HT1080 (cell line): ENCODE data around the gene APPL2. TPM values are rescaled to one million over a fixed set of nuclear protein-coding genes. Genes with fewer than 3 reads are reported as not detected.

ENCODE experiments used
- DNase-seq: peaks from one replicate; pipeline ENCODE4 v3.0.0-alpha.2; 2015; ENCODE audit warnings: low read depth
- polyA plus RNA-seq, 2 experiments: library from polyadenylated mRNA; depleted of rRNA; stranded (reverse); fragments of >200 nt; gene quantifications; 2 replicates each; pipeline ENCODE4 v1.2.3, GENCODE V29; 2015
- total RNA-seq: library from RNA; depleted of rRNA; stranded (reverse); fragments of >200 nt; shearing (Covaris generic); gene quantifications from 2 replicates; pipeline ENCODE4 v1.2.3, GENCODE V29; 2014; rRNA removed

The APPL2 gene, protein sequence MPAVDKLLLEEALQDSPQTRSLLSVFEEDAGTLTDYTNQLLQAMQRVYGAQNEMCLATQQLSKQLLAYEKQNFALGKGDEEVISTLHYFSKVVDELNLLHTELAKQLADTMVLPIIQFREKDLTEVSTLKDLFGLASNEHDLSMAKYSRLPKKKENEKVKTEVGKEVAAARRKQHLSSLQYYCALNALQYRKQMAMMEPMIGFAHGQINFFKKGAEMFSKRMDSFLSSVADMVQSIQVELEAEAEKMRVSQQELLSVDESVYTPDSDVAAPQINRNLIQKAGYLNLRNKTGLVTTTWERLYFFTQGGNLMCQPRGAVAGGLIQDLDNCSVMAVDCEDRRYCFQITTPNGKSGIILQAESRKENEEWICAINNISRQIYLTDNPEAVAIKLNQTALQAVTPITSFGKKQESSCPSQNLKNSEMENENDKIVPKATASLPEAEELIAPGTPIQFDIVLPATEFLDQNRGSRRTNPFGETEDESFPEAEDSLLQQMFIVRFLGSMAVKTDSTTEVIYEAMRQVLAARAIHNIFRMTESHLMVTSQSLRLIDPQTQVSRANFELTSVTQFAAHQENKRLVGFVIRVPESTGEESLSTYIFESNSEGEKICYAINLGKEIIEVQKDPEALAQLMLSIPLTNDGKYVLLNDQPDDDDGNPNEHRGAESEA
- 17.5 and 27.0 TPM in 2 replicates for total RNA-seq
- 32.0 and 38.8 TPM in 2 replicates for polyA plus RNA-seq (2015; cell fraction: cytosol; rRNA removed)
- polyA plus RNA-seq (2015; cell fraction: nucleus; rRNA removed): 66.4 and 74.0 TPM in 2 replicates

- DNase-seq: peak; percentile 84
Measured at GRCh38 chr12:105235732-105236476, at the start of gene APPL2. APPL2 (minus strand) TSS chr12:105236174; CDS start chr12:105236012, 162 bp downstream.

DNA sequence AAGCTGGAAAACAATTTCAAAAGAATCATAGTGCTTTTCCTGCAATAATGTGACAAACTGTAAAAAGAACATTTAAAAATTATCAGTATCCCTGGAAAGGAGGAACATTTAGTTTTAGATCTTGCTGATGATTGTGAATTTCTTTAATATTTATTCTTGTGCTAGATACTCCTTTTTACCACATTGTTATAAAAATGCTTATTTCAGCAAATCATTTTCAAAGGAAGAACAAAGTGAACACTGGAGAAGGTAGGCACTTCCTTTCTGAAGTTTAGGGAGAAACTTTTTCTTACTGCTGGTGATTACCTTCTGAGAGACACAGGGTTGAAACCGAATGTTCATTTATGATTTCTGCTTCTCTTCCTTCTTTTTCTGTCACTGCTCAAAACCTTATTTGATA lies 49.4 kb upstream of the APPL2 start:
- no peak for DNase-seq

DNA sequence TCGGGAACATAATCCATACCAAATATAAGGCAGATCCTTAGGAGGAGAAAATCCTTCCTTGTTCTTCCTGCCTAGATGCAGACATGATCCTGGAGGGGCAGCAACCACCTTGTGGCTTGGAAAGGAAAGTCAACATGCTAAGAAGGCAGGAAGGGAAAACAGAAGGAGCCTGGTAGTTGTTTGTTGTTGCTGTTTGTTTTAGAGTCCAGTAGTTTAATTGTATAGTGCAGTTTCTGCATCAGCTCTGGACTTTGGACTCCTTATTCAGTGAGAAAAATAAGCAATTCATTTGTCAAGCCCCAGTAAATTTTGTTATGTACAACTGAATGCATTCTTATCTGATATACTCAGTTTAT lies 45.7 kb upstream of the APPL2 start:
- DNase-seq: no peak

- DNase-seq: no peak
Measured at GRCh38 chr12:105280966-105281693, 45.2 kb upstream of the APPL2 start.

DNA sequence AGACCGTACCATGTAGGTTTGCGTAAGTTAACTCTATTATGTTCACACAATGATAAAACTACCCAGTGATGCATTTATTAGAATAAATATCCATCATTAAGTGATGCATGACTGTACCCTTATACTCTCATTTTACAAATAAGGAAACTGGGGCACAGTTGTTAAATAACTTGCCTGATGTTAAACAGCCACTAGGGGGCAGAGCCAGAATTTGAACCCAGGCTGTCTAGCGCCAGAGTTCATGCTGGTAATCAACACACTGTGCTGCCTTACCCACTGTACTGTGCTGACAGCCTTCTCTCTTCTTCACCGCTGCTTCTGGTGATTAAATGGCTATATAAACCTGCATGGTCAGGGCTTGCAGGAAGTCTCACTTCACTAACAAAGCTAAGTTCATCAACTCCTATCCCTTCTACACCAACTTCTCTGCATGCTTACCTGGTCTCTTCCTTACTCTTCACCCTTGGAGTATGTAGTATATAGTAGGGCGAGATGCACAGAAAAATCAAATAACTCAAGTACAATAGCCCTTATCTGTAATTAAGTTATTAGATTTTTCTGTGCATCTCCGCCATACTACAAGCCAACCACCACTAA lies 43.6 kb upstream of the APPL2 start:
- DNase-seq: no peak

DNA sequence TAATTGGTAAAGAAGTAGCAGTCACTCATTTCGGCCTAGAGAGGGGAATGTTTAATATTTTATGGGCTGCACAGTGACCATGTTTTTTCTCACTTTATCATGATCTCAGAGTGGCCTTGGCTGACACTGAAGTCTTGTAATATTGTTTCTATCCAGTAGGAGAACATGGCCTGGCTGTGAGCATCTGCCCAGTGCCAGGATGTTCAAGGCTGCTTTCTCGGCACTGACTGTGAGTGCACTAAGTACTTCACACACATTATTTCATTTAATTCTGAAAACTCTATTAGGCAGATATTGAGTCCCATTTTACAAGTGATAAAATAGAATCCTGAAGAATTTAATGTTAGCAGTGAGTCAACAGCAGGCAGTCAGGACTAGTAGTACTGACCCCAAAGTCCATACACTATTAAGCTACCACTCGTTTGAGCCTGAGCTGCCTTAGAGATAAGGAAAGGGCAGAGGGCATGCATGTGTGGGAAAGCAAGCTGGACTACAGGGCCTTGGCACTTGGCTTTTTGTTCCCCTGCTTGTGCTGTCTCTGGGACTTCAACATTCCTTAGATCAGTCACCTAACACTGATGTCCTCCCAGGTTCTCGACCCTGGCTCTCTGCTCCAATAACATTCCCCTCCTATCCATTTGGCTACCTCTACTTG lies 42.2 kb upstream of the APPL2 start:
- no peak for DNase-seq

DNA sequence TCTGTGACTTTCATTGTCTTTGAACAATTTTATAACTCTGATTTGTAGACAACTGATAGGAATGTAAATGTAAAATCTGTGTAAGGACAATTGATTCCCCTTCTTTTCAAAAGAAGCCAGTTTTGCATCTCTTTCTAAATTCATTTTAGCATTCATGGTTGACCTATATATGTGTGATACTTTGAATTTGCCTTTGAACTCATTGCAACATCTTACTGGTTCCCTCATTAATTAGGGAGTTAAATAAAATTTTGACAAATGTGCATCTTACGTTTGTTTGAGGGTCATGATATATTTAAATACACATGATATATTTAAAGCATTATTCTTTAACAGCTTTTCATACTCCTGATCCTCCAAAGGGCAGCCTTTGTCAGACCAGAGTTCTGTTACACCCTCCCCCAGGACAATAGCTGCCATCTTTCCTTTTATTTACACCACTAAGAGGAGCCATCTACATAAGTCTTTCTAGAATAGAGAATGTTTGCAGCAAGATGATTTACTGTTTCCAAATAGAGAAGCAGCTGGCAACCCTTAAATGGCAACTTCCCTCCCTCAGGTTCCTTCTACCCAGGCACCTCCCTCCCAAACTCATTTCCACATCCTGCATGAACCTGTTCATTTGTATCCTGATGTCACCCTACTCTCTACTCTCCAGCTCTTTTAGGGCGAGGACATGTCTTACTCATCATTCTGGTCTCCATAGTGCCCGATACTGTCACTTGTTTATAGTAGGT lies 40.2 kb upstream of the APPL2 start:
- DNase-seq: peak; percentile 30

DNA sequence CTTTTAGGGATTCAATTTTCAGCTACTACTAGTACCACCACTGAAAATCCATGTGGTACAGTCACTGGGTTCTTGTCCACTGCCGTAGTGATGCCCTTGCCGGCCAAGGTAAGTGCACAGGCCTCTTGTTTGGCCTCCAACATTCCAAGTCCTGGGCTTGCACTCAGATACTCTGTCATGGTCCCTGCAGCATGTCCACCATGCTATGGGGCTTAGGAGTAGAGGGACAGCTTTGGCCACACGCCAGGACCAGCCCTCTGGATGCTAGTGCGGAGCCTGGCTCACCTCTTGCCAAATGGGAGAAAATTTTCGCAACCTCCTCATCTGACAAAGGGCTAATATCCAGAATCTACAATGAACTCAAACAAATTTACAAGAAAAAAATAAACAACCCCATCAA lies 38.6 kb upstream of the APPL2 start:
- no peak for DNase-seq

DNA sequence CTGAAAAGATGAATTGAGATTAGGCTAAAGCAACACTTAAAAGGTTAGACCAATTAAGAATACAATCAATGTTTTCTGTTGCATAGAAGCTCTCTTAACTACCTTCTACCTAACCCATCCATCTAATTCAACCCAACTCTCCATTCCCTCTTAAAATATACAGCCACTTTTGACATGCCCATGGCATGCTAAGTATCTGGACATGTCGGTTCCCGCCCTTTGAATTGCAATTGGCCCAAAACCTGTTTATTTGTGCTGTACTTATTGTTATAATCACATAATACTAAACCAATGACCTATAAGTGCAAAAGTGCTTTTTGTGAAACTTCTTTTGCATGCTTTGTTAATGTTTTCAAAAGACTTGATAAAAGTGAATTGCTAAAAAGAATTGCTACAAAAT lies 37.6 kb upstream of the APPL2 start:
- DNase-seq: no peak

GRCh38 chr12:105272814-105273416 lies 36.9 kb upstream of the APPL2 start:
- DNase-seq: no peak

DNA sequence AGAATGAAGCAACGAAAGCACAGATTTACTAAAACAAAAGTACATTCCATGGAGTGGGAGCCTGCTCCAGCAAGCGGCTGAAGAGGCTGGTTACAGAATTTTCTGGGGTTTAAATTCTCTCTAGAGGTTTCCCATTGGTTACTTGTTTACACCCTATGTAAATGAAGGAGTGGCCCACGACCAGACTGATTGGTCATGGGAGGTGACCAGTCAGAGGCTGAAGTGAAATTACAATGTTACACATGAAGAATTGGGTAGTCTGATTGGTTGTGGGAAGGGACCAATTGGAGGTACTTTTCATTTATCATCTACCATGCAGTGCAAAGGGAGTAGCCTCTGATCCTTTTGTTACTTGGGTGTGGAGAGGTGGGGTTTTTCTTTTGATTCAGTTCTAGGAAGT lies 36.2 kb upstream of the APPL2 start:
- no peak for DNase-seq

GRCh38 chr12:105271364-105271763 lies 35.4 kb upstream of the APPL2 start:
- DNase-seq: no peak

DNA sequence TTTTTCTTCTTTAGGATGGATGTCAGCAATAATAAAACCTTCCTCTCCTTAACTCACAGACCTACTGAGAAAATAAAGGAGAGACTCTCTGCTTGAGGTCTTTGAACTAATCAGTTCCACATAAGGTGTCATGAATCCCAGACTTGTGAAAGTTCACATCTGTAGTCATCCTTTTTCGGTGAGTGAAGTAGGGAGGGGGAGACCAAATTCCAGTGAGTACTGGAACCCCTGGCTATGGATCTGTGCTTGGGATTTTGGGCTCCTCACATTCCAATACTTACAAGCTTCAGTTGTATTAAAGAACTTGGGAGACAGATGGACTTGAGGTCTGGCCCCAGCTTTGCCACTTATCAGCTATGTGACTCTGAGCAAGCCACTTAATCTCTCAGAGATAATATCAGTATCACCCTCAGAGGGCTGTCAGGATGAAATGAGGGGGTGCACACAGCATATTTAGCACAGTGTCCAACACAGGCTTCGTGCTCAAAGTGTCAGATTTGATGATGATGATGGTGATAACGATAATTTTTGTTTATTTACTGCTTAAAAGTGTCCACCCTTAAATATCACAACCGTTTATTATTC lies 34.8 kb upstream of the APPL2 start:
- no peak for DNase-seq

GRCh38 chr12:105267711-105268110 lies 31.7 kb upstream of the APPL2 start:
- DNase-seq: no peak

- DNase-seq: no peak
Measured at GRCh38 chr12:105264771-105265170, 28.8 kb upstream of the APPL2 start.

DNA sequence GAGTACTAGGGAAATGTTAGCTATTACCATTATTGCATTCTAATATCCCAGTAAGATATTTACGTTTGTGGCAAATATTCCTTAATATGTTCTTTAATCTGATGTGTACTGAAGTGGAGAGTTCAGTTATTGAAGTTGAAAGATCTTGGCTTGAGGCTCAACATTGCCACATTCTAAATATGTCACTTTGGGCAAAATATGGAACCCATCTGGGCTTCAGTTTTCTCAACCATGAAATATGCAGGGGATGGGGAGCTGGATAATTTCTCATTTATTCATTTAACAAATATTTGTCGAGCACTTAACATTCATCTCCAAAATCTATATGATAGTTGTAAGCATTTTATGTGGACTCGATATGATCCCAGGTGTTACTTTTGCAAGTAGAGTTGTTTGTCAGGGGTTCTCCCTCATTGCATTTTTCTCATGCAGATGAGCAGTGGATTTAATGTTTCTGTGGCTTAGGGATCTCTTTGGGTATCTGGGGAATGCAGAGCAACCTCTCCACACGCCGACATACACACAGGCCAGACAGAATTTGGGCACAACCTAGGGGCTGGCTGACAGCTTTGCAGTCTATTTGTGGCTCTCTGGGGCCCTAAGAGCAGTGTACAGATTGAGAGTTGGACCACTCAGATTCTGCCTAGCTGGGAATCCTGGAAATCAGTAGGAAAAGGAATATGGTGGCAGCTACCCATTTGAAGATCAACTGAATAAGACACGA lies 26.6 kb upstream of the APPL2 start:
- no peak for DNase-seq

DNA sequence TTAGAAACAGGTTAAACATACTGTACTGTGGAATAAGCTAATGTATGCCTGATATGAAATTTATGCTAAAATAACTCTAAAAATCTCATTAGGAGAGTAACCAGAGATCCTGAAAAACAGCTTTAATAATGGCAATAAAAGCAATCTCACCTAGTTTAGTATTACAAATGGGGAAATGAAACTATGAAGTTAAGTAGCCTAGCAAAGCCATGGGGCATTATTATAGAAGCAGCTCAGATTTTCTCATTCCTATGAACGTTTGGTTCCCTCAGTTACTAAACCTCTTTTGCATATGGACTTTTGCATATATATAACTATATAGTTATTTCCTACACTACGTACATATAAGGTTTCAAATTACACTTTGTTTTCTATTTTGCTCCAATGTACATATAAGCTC lies 25.0 kb upstream of the APPL2 start:
- no peak for DNase-seq

- DNase-seq: no peak
Measured at GRCh38 chr12:105259226-105259625, 23.3 kb upstream of the APPL2 start.
